Measurements from ENCODE around the gene MAN2B2. TPM values are rescaled to one million over a fixed set of nuclear protein-coding genes. Genes with fewer than 3 reads are reported as not detected.
A peak's percentile ranks its signal among the peaks of the same experiment; 100 is the strongest.

MAN2B2 gene
- total and polyA plus RNA-seq, 9 of the 15 experiments (the other 6 are each of a cell fraction or from before 2014, with no cell fraction given) = 0.21 to 8.8 (median 3.7) TPM

- Histone ChIP-seq H3K27ac (ENCODE audit: extremely low read depth, low read depth, low read length) (no peak overlapping the region), H2AFZ (ENCODE audit: low read depth, low read length) (no peak overlapping the region), H3K4me1 (replicated peaks in 1 of 2; ENCODE audit: control insufficient read depth in 2 of 2, insufficient read depth in 2 of 2, low read length in 2 of 2) (peaks cover 0 to 7% of the 10 kb centered on the region in 2 experiments; a peak in 1 of 5 replicates), H3K36me3 (ENCODE audit: control insufficient read depth, insufficient read depth, low read length) (peaks cover 8% of the 10 kb centered on the region; the same call in 1 of the 3 replicates), H3K4me2 (ENCODE audit: insufficient read depth, low read length) (no peak overlapping the region), H3K4me3 (no peak overlapping the region), H3K27me3 (ENCODE audit: control insufficient read depth in 2 of 2, insufficient read depth in 2 of 2, low read length in 2 of 2) (no peaks in the 10 kb centered on the region; a peak in 1 of 5 replicates), H3K9me1 (ENCODE audit: control insufficient read depth, insufficient read depth, low read length) (no peaks in the 10 kb centered on the region), H3K9ac (ENCODE audit: insufficient read depth in 1 of 2, low read depth in 2 of 2, low read length in 2 of 2) (no peak overlapping the region), H3K79me2 (ENCODE audit: control insufficient read depth, insufficient read depth, low read length) (no peaks in the 10 kb centered on the region), H3K9me3 (replicated peaks; ENCODE audit: control insufficient read depth, insufficient read depth, low read depth, low read length) (no peaks in the 10 kb centered on the region; the same call in 1 of the 2 replicates), H4K20me1 (replicated peaks; ENCODE audit: control insufficient read depth, insufficient read depth, low read length) (0 out of 2 replicates have a peak, but pooled peaks cover 4% of the 10 kb centered on the region)
- intact Hi-C loops (cut with micrococcal nuclease) (no loop called here), in situ Hi-C loops (cut with MboI) (no loop called here)
- POLR2A ChIA-PET = interaction anchor here (1.0 to 2.0 kb wide), 4 partner anchors 11 to 61 kb away, joined by 4 to 7 read pairs (median 4); no protein-coding TSS in a partner anchor
- no peak for FAIRE-seq
- BruUV-seq (replicated peaks) = no TSS peak
- 61% methylated on average over 3 of the region's 3 CpGs for WGBS (ENCODE audit: insufficient coverage, low coverage, missing lambda C conversion rate)
- CTCF ChIA-PET (ENCODE audit: low intra/inter-chr PET ratio) = no interaction called here
- peak; percentile 16 to 71 (median 66) for DNase-seq (ENCODE audit: extremely low read depth in 1 of 4, low spot score in 3 of 4)
- ATAC-seq = peak; percentile 70
- TF ChIP-seq HDAC1 (IDR thresholded peaks at IDR 0.05) (0 out of 4 replicates have a peak, but pooled peaks of 1 of the 2 experiments have one; percentile 23), DIDO1 (tag; IDR thresholded peaks at IDR 0.05; ENCODE audit: low read depth) (no peak), RAD51 (IDR thresholded peaks at IDR 0.05; ENCODE audit: borderline replicate concordance, low read depth) (peak; percentile 84), PKNOX1 (IDR thresholded peaks at IDR 0.05) (peak; percentile 73), POLR2A (conservative IDR thresholded peaks at IDR 0.05) (no peak), KDM1A (IDR thresholded peaks at IDR 0.05) (peak; percentile 30 to 47; a peak in 1 of 4 replicates), BRF2 (IDR thresholded peaks at IDR 0.05; ENCODE audit: borderline replicate concordance, insufficient read depth, insufficient read length) (no peak), FOXK1 (CRISPR knock-in tag; IDR thresholded peaks at IDR 0.05; ENCODE audit: borderline replicate concordance) (no peak), ZNF57 (CRISPR knock-in tag; IDR thresholded peaks at IDR 0.05) (no peak), PREB (CRISPR knock-in tag; IDR thresholded peaks at IDR 0.05) (no peak), SRSF1 (IDR thresholded peaks at IDR 0.05; ENCODE audit: low read depth, low read length) (no peak), NFYB (IDR thresholded peaks at IDR 0.05; ENCODE audit: extremely low read depth, insufficient read length) (peak; percentile 73), CREB3L1 (IDR thresholded peaks at IDR 0.05; ENCODE audit: borderline replicate concordance, low read depth) (no peak), E2F8 (IDR thresholded peaks at IDR 0.05; ENCODE audit: low read depth, partially characterized antibody) (no peak)
Observed at GRCh38 chr4:6612961-6613675, 38.1 kb downstream of the MAN2B2 start.

All from K562 (cell line).